K562 (cell line): ENCODE results near the gene NFATC3. TPM values are rescaled to one million over a fixed set of nuclear protein-coding genes. Genes with fewer than 3 reads are reported as not detected.

Experiments
- BCLAF1 ChIP-seq, 2 experiments: fragments of 450-650 bp in 1 of 2; IDR thresholded peaks; 2 replicates each; pipeline ENCODE4 v1.6.1; 2011 to 2017; ENCODE audit warnings: low read depth in 2 of 2, antibody characterized with exemption in 1 of 2, borderline replicate concordance in 1 of 2, low read length in 1 of 2, mild to moderate bottlenecking in 1 of 2, mixed read lengths in 1 of 2; ENCODE audit not compliant: control insufficient read depth in 1 of 2
- BCOR ChIP-seq: fragments of 450-650 bp; IDR thresholded peaks from 2 replicates; pipeline ENCODE4 v1.6.1; 2016
- EHMT2 ChIP-seq: fragments of 450-650 bp; IDR thresholded peaks from 2 replicates; pipeline ENCODE4 v1.6.1; 2018; ENCODE audit warnings: antibody characterized with exemption
- HDAC3 ChIP-seq: fragments of 450-650 bp; IDR thresholded peaks from 2 replicates; pipeline ENCODE4 v1.6.1; 2018; ENCODE audit warnings: borderline replicate concordance, mild to moderate bottlenecking, moderate library complexity; ENCODE audit not compliant: partially characterized antibody
- HIVEP1 ChIP-seq: fragments of 250-450 bp; sonication (Bioruptor Pico); IDR thresholded peaks from 2 replicates; pipeline ENCODE4 v1.4.0; 2020; ENCODE audit warnings: mild to moderate bottlenecking
- KLF16 ChIP-seq: IDR thresholded peaks from 2 replicates; pipeline ENCODE4 v1.6.1; 2016; ENCODE audit warnings: antibody characterized with exemption
- MIER1 ChIP-seq: fragments of 450-650 bp; IDR thresholded peaks from 2 replicates; pipeline ENCODE4 v1.6.1; 2016; ENCODE audit warnings: antibody characterized with exemption, mild to moderate bottlenecking, low read depth
- RAD21 ChIP-seq, 2 experiments: fragments of 250-450 bp in 1 of 2; fragments of 450-650 bp in 1 of 2; sonication (Bioruptor Pico) in 1 of 2; formaldehyde crosslinking in 1 of 2; IDR thresholded peaks in 1 of 2; conservative IDR thresholded peaks in 1 of 2; 2 replicates each; pipeline versions ENCODE4 v1.4.0 to v1.8.0; 2020 to 2022; ENCODE audit warnings: mild to moderate bottlenecking in 2 of 2, moderate library complexity in 1 of 2
- RB1 ChIP-seq: fragments of 450-650 bp; IDR thresholded peaks from 2 replicates; pipeline ENCODE4 v1.6.1; 2017; ENCODE audit warnings: low read depth, mild to moderate bottlenecking
- RHOXF2B ChIP-seq: fragments of 250-450 bp; sonication (Bioruptor Pico); conservative IDR thresholded peaks from 2 replicates; pipeline ENCODE4 v1.5.1; 2021
- RUNX1 ChIP-seq: sonication (generic); IDR thresholded peaks from 2 replicates; pipeline ENCODE4 v1.6.1; 2016; ENCODE audit warnings: antibody characterized with exemption, low read depth
- SMAD3 ChIP-seq: fragments of 450-650 bp; formaldehyde crosslinking; conservative IDR thresholded peaks from 2 replicates; pipeline ENCODE4 v1.4.0; 2020; ENCODE audit warnings: mild to moderate bottlenecking
- SMARCC2 ChIP-seq: fragments of 450-650 bp; IDR thresholded peaks from 2 replicates; pipeline ENCODE4 v1.6.1; 2017; ENCODE audit warnings: antibody characterized with exemption, moderate library complexity, mild to moderate bottlenecking, low read depth
- TEAD2 ChIP-seq: fragments of 450-650 bp; IDR thresholded peaks from 2 replicates; pipeline ENCODE4 v1.6.1; 2016; ENCODE audit warnings: missing genetic modification characterization, control low read depth, missing compliant biosample characterization
- TOE1 ChIP-seq, 2 experiments: fragments of 450-650 bp in 1 of 2; sonication (generic) in 1 of 2; formaldehyde crosslinking in 1 of 2; IDR thresholded peaks; 2 replicates each; pipeline versions ENCODE4 v1.7.1 to v1.8.0; 2016 to 2022; ENCODE audit warnings: borderline replicate concordance in 2 of 2, mild to moderate bottlenecking in 2 of 2, antibody characterized with exemption in 1 of 2, inconsistent platforms in 1 of 2, low read depth in 1 of 2, missing genetic modification reagents in 1 of 2, moderate library complexity in 1 of 2
- ZBTB11 ChIP-seq, 3 experiments: fragments of 200-800 bp in 1 of 3; fragments of 250-450 bp in 1 of 3; fragments of 450-650 bp in 1 of 3; sonication (Bioruptor Pico) in 1 of 3; sonication (Bioruptor generic) in 1 of 3; formaldehyde crosslinking in 1 of 3; IDR thresholded peaks; 2 replicates each; pipeline versions ENCODE4 v1.6.1 to v1.8.0; 2016 to 2022; ENCODE audit warnings: mild to moderate bottlenecking in 2 of 3, missing genetic modification characterization in 2 of 3, missing compliant biosample characterization in 1 of 3, moderate library complexity in 1 of 3
- ZFP1 ChIP-seq: fragments of 450-650 bp; formaldehyde crosslinking; IDR thresholded peaks from 2 replicates; pipeline ENCODE4 v1.4.0; 2020; ENCODE audit warnings: mild to moderate bottlenecking, mixed read lengths
- ZNF347 ChIP-seq: fragments of 450-650 bp; formaldehyde crosslinking; IDR thresholded peaks from 2 replicates; pipeline ENCODE4 v1.4.0; 2020; ENCODE audit warnings: low read depth, mild to moderate bottlenecking, moderate library complexity
- ZNF655 ChIP-seq: fragments of 250-450 bp; sonication (Bioruptor Pico); IDR thresholded peaks from 2 replicates; pipeline ENCODE4 v1.5.0; 2021
- ZNF75A ChIP-seq: fragments of 450-650 bp; formaldehyde crosslinking; IDR thresholded peaks from 2 replicates; pipeline ENCODE4 v1.4.0; 2020; ENCODE audit warnings: mild to moderate bottlenecking
- polyA plus RNA-seq, 8 experiments: library from polyadenylated mRNA; depleted of rRNA in 4 of 8; stranded (reverse) in 5 of 8; unstranded in 3 of 8; fragments of >200 nt; fragmentation: Nextera tagmentation in 2 of 8; fragmentation: Illumina TruSeq in 1 of 8; extraction: Ambion mirVana in 2 of 8; extraction: Trizol in 1 of 8; gene quantifications; 2 replicates each; pipeline versions ENCODE4 v1.2.1 to v1.2.3, GENCODE V29; 2011 to 2014; ENCODE audit warnings: inconsistent platforms in 1 of 8, missing spikeins in 1 of 8
- total RNA-seq, 7 experiments: library from RNA; depleted of rRNA in 6 of 7; stranded (reverse); fragments of >200 nt in 6 of 7; fragmentation: Illumina TruSeq in 2 of 7; extraction: Trizol in 2 of 7; gene quantifications; 2 replicates each; pipeline versions ENCODE4 v1.2.1 to v1.2.3, GENCODE V29; 2011 to 2021; ENCODE audit warnings: low replicate concordance in 1 of 7

NFATC3 gene
- total and polyA plus RNA-seq, 9 of the 15 experiments (the other 6 are each of a cell fraction or from before 2014, with no cell fraction given) = 15.7 to 98.4 (median 59.4) TPM

GRCh38 chr16:68229431-68230175 is 144.4 kb downstream of the NFATC3 start (continued):
- no peak for TF ChIP-seq ZNF655 (CRISPR knock-in tag)
- TF ChIP-seq EHMT2 = no peak
- TF ChIP-seq ZBTB11 (CRISPR knock-in tag; IDR thresholded peaks at IDR 0.05) = no peak
- no peak for TF ChIP-seq ZNF347 (CRISPR knock-in tag)
- no peak for TF ChIP-seq SMAD3 (CRISPR knock-in tag)
- no peak for TF ChIP-seq BCLAF1 (IDR thresholded peaks at IDR 0.05; ENCODE audit: borderline replicate concordance in 1 of 2, control insufficient read depth in 1 of 2, low read depth in 2 of 2, low read length in 1 of 2)
- no peak for TF ChIP-seq RUNX1
- TF ChIP-seq MIER1 = no peak
- peak; percentile 49; the same call in 1 of the 2 replicates for TF ChIP-seq RB1
- no peak for TF ChIP-seq TOE1 (IDR thresholded peaks at IDR 0.05; ENCODE audit: borderline replicate concordance)
- no peak for TF ChIP-seq TOE1 (CRISPR knock-in tag; IDR thresholded peaks at IDR 0.05; ENCODE audit: borderline replicate concordance, low read depth)
- TF ChIP-seq HIVEP1 (CRISPR knock-in tag) = no peak
- TF ChIP-seq RAD21 (CRISPR knock-in tag; conservative IDR thresholded peaks at IDR 0.05 in 1 of 2, IDR thresholded peaks at IDR 0.05 in 1 of 2) = peak; percentile 71 to 74
- 0 out of 2 replicates have a peak, but pooled peaks have one; percentile 22 for TF ChIP-seq KLF16
- TF ChIP-seq ZFP1 = no peak
- no peak for TF ChIP-seq RHOXF2B (CRISPR knock-in tag)
- no peak for TF ChIP-seq HDAC3
- no peak for TF ChIP-seq SMARCC2
- no peak for TF ChIP-seq ZNF75A (CRISPR knock-in tag)
- no peak for TF ChIP-seq BCOR
- no peak for TF ChIP-seq TEAD2 (tag)
